ENCODE measurements around the gene E2F7. TPM values are rescaled to one million over a fixed set of nuclear protein-coding genes. Genes with fewer than 3 reads are reported as not detected.

Gene E2F7
- total RNA-seq, 1 donor from 2014 or later = 26.2 TPM

GRCh38 chr12:77013091-77013490, 52.3 kb downstream of the E2F7 start:
- DNase-seq (ENCODE audit: low read depth) = no peak
- TF ChIP-seq EZH2 (IDR thresholded peaks at IDR 0.05; ENCODE audit: insufficient read depth, low read length) (no peak), CTCF (IDR thresholded peaks at IDR 0.05; ENCODE audit: insufficient read depth, low read depth, low read length) (no peak)
- H3K79me2 ChIP-seq (ENCODE audit: insufficient read depth, low read length) = no peaks in the 10 kb centered on the region
- no peak overlapping the region for H3K4me2 ChIP-seq (ENCODE audit: low read length)
- no peak overlapping the region for H3K4me3 ChIP-seq (ENCODE audit: insufficient read depth, low read depth, low read length)
- no peaks in the 10 kb centered on the region for H3K4me1 ChIP-seq (ENCODE audit: insufficient read depth, low read length)
- no peak for FAIRE-seq
- no peaks in the 10 kb centered on the region for H3K9me3 ChIP-seq (ENCODE audit: insufficient read depth, low read depth, low read length)
- H3K27me3 ChIP-seq (ENCODE audit: insufficient read depth, low read length) = no peaks in the 10 kb centered on the region
- Mint-ChIP-seq H3K4me3 (ENCODE audit: unreplicated experiment) (no peak overlapping the region), H3K4me1 (ENCODE audit: low read depth, unreplicated experiment) (peaks cover 6% of the 10 kb centered on the region), H3K27ac (ENCODE audit: unreplicated experiment) (no peak overlapping the region), H3K36me3 (ENCODE audit: low read depth, unreplicated experiment) (peaks cover 4% of the 10 kb centered on the region), H3K27me3 (ENCODE audit: low read depth, unreplicated experiment) (no peaks in the 10 kb centered on the region), H3K9me3 (ENCODE audit: unreplicated experiment) (peaks cover 2% of the 10 kb centered on the region)
- no peak overlapping the region for H2AFZ ChIP-seq (ENCODE audit: low read depth, low read length)
- H3K9ac ChIP-seq (ENCODE audit: low read length) = no peak overlapping the region
- no peak overlapping the region for H3K27ac ChIP-seq (ENCODE audit: low read depth, low read length)
- H3K36me3 ChIP-seq (ENCODE audit: insufficient read depth, low read length) = peaks cover 15% of the 10 kb centered on the region
- H4K20me1 ChIP-seq (ENCODE audit: insufficient read depth, low read length) = no peaks in the 10 kb centered on the region

- Histone ChIP-seq H3K4me2 (ENCODE audit: low read length) (peak overlapping the region; percentile 59), H3K36me3 (ENCODE audit: insufficient read depth, low read length) (peaks cover 4% of the 10 kb centered on the region), H3K27ac (ENCODE audit: low read depth, low read length) (no peak overlapping the region), H3K9me3 (ENCODE audit: insufficient read depth, low read depth, low read length) (no peaks in the 10 kb centered on the region), H4K20me1 (ENCODE audit: insufficient read depth, low read length) (no peaks in the 10 kb centered on the region), H3K4me1 (ENCODE audit: insufficient read depth, low read length) (no peaks in the 10 kb centered on the region), H3K27me3 (ENCODE audit: insufficient read depth, low read length) (no peaks in the 10 kb centered on the region), H2AFZ (ENCODE audit: low read depth, low read length) (peak overlapping the region; percentile 23), H3K4me3 (ENCODE audit: insufficient read depth, low read depth, low read length) (no peak overlapping the region), H3K9ac (ENCODE audit: low read length) (no peak overlapping the region), H3K79me2 (ENCODE audit: insufficient read depth, low read length) (no peaks in the 10 kb centered on the region)
- FAIRE-seq (peak; percentile 34), DNase-seq (ENCODE audit: low read depth) (peak; percentile 45)
- Mint-ChIP-seq H3K4me1 (ENCODE audit: low read depth, unreplicated experiment) (peaks cover 6% of the 10 kb centered on the region), H3K27ac (ENCODE audit: unreplicated experiment) (no peak overlapping the region), H3K36me3 (ENCODE audit: low read depth, unreplicated experiment) (no peaks in the 10 kb centered on the region), H3K9me3 (ENCODE audit: unreplicated experiment) (no peaks in the 10 kb centered on the region), H3K4me3 (ENCODE audit: unreplicated experiment) (no peak overlapping the region), H3K27me3 (ENCODE audit: low read depth, unreplicated experiment) (no peaks in the 10 kb centered on the region)
- no peak for TF ChIP-seq EZH2 (IDR thresholded peaks at IDR 0.05; ENCODE audit: insufficient read depth, low read length)
- peak; percentile 99 for TF ChIP-seq CTCF (IDR thresholded peaks at IDR 0.05; ENCODE audit: insufficient read depth, low read depth, low read length)
Measured at GRCh38 chr12:77010691-77011548, 54.4 kb downstream of the E2F7 start.

DNA sequence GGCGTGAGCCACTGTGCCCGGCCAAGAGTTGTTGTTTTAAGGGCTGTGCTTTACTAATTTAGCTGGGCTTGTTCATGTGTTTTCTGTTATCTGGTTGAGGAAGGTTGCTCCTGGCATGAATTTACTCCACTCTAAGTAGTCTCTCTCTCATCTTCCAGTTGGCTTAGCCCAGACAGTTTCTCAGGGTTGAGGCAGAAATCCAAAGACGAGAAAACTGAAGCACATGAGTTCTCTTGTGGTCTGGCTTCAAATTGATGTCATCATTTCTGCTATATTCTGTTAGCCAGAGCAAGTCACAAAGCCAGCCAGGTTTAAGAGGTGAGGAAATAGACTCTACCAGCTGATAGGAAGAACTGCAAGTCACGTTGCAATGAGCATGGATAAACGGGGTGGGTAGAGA, 57.9 kb downstream of the E2F7 start:
- TF ChIP-seq CTCF (IDR thresholded peaks at IDR 0.05; ENCODE audit: insufficient read depth, low read depth, low read length) (no peak), EZH2 (IDR thresholded peaks at IDR 0.05; ENCODE audit: insufficient read depth, low read length) (no peak)
- H3K36me3 ChIP-seq (ENCODE audit: insufficient read depth, low read length) = no peaks in the 10 kb centered on the region
- H3K27me3 ChIP-seq (ENCODE audit: insufficient read depth, low read length) = peaks cover 2% of the 10 kb centered on the region
- no peaks in the 10 kb centered on the region for H4K20me1 ChIP-seq (ENCODE audit: insufficient read depth, low read length)
- no peak overlapping the region for H3K27ac ChIP-seq (ENCODE audit: low read depth, low read length)
- no peaks in the 10 kb centered on the region for H3K9me3 ChIP-seq (ENCODE audit: insufficient read depth, low read depth, low read length)
- no peak overlapping the region for H3K9ac ChIP-seq (ENCODE audit: low read length)
- no peak overlapping the region for H2AFZ ChIP-seq (ENCODE audit: low read depth, low read length)
- Mint-ChIP-seq H3K27me3 (ENCODE audit: low read depth, unreplicated experiment) (no peaks in the 10 kb centered on the region), H3K4me3 (ENCODE audit: unreplicated experiment) (no peak overlapping the region), H3K27ac (ENCODE audit: unreplicated experiment) (no peak overlapping the region), H3K9me3 (ENCODE audit: unreplicated experiment) (no peaks in the 10 kb centered on the region), H3K4me1 (ENCODE audit: low read depth, unreplicated experiment) (peaks cover 6% of the 10 kb centered on the region), H3K36me3 (ENCODE audit: low read depth, unreplicated experiment) (no peaks in the 10 kb centered on the region)
- no peak overlapping the region for H3K4me2 ChIP-seq (ENCODE audit: low read length)
- H3K4me3 ChIP-seq (ENCODE audit: insufficient read depth, low read depth, low read length) = no peak overlapping the region
- DNase-seq (ENCODE audit: low read depth) (peak; percentile 14), FAIRE-seq (no peak)
- H3K4me1 ChIP-seq (ENCODE audit: insufficient read depth, low read length) = no peaks in the 10 kb centered on the region
- no peaks in the 10 kb centered on the region for H3K79me2 ChIP-seq (ENCODE audit: insufficient read depth, low read length)
